H1 (cell line): ENCODE results near the gene EML5. TPM values are rescaled to one million over a fixed set of nuclear protein-coding genes. Genes with fewer than 3 reads are reported as not detected.

Experiments
- CTCF ChIA-PET: fragments of 300-600 bp; sonication (Branson Sonifier 250); formaldehyde crosslinking; loops from one replicate; lab custom pipeline; 2021; ENCODE audit not compliant: partially characterized antibody; lab: Charles Lee
- POLR2A ChIA-PET: fragments of 300-600 bp; sonication (Branson Sonifier 250); formaldehyde crosslinking; loops from one replicate; lab custom pipeline; 2021; ENCODE audit warnings: inconsistent platforms; ENCODE audit not compliant: partially characterized antibody; lab: Charles Lee
- DNase-seq, 2 experiments: peaks; one replicate each; pipeline versions ENCODE4 v3.0.0 to v3.0.0-alpha.2; 2010 to 2022; ENCODE audit warnings: low spot score in 2 of 2, low read depth in 1 of 2, mixed read lengths in 1 of 2
- FAIRE-seq: peaks from 2 replicates; lab custom pipeline; 2011; peaks lifted over from hg19 to GRCh38; lab: Jason Lieb, UNC
- H2AFZ ChIP-seq: 2 replicates; pipeline ENCODE4 v1.8.1; 2012; ENCODE audit warnings: low read length, inconsistent platforms
- H2AK5ac ChIP-seq: 2 replicates; pipeline ENCODE4 v1.6.1; 2013; ENCODE audit warnings: low read depth, low read length
- H2BK120ac ChIP-seq: replicated peaks from 2 replicates; pipeline ENCODE3; 2013; ENCODE audit warnings: low read depth, low read length, inconsistent platforms
- H2BK12ac ChIP-seq: 2 replicates; pipeline ENCODE4 v1.6.1; 2013; ENCODE audit warnings: low read depth, low read length
- H2BK15ac ChIP-seq: 2 replicates; pipeline ENCODE4 v1.6.1; 2013; ENCODE audit warnings: low read length
- H2BK20ac ChIP-seq: 2 replicates; pipeline ENCODE4 v1.6.1; 2013; ENCODE audit warnings: low read length
- H2BK5ac ChIP-seq: 2 replicates; pipeline ENCODE4 v1.6.1; 2013; ENCODE audit warnings: low read depth, low read length
- H3K14ac ChIP-seq: 2 replicates; pipeline ENCODE4 v1.6.1; 2013; ENCODE audit warnings: inconsistent platforms; ENCODE audit not compliant: insufficient read length
- H3K18ac ChIP-seq: 2 replicates; pipeline ENCODE4 v1.6.1; 2013; ENCODE audit warnings: low read length; ENCODE audit errors: extremely low read depth
- H3K23ac ChIP-seq: 2 replicates; pipeline ENCODE4 v1.6.1; 2013; ENCODE audit warnings: inconsistent platforms; ENCODE audit not compliant: insufficient read length
- H3K23me2 ChIP-seq: 2 replicates; pipeline ENCODE4 v1.6.1; 2013; ENCODE audit warnings: low read depth, low read length
- H3K27ac ChIP-seq: 2 replicates; pipeline ENCODE4 v1.6.1; 2011; ENCODE audit warnings: low read depth, low read length, inconsistent platforms
- H3K27me3 ChIP-seq, 4 experiments: replicated peaks in 1 of 4; 1 replicate in 1 of 4; 2 replicates in 3 of 4; pipeline versions ENCODE4 v1.6.1 to v1.8.1; 2011 to 2013; ENCODE audit warnings: low read length in 3 of 4, mild to moderate bottlenecking in 3 of 4, inconsistent platforms in 2 of 4, mixed read lengths in 2 of 4, moderate library complexity in 1 of 4; ENCODE audit not compliant: control insufficient read depth in 3 of 4, insufficient read depth in 3 of 4; ENCODE audit errors: extremely low read depth in 1 of 4
- H3K36me3 ChIP-seq, 4 experiments: 2 replicates each; pipeline versions ENCODE4 v1.6.1 to v1.8.1; 2011 to 2013; ENCODE audit warnings: mild to moderate bottlenecking in 4 of 4, low read length in 3 of 4, moderate library complexity in 2 of 4, control low read depth in 1 of 4, inconsistent platforms in 1 of 4; ENCODE audit not compliant: insufficient read depth in 4 of 4, control insufficient read depth in 2 of 4
- H3K4ac ChIP-seq: replicated peaks from 2 replicates; pipeline ENCODE3; 2013; ENCODE audit warnings: low read length, low read depth, mixed read lengths, inconsistent platforms; ENCODE audit not compliant: insufficient read length
- H3K4me1 ChIP-seq, 4 experiments: replicated peaks in 1 of 4; 1 replicate in 1 of 4; 2 replicates in 3 of 4; pipeline versions ENCODE4 v1.6.1 to v1.8.1; 2011 to 2013; ENCODE audit warnings: low read length in 3 of 4, inconsistent platforms in 2 of 4, mixed read lengths in 1 of 4; ENCODE audit not compliant: insufficient read depth in 4 of 4, control insufficient read depth in 3 of 4
- H3K4me2 ChIP-seq, 2 experiments: 2 replicates each; pipeline versions ENCODE4 v1.6.1 to v1.8.1; 2011 to 2013; ENCODE audit warnings: low read depth in 2 of 2, low read length in 2 of 2, control low read depth in 1 of 2, inconsistent platforms in 1 of 2, mild to moderate bottlenecking in 1 of 2; ENCODE audit not compliant: insufficient read depth in 1 of 2
- H3K4me3 ChIP-seq, 4 experiments: fragments of 200-600, 300-600 bp in 1 of 4; sonication (generic), shearing (Covaris generic), sonication (Bioruptor Twin) in 1 of 4; 2 replicates each; pipeline versions ENCODE4 v1.5.1 to v1.8.1; 2011 to 2016; ENCODE audit warnings: low read length in 4 of 4, low read depth in 3 of 4, control low read depth in 2 of 4, inconsistent platforms in 2 of 4, mild to moderate bottlenecking in 2 of 4, mixed read lengths in 1 of 4, moderate library complexity in 1 of 4; ENCODE audit not compliant: insufficient read depth in 2 of 4; ENCODE audit errors: extremely low read depth in 1 of 4
- H3K56ac ChIP-seq: replicated peaks from 2 replicates; pipeline ENCODE3; 2013; ENCODE audit warnings: low read depth, mild to moderate bottlenecking, mixed read lengths, low read length, inconsistent platforms; ENCODE audit not compliant: insufficient read length
- H3K79me1 ChIP-seq: 2 replicates; pipeline ENCODE4 v1.6.1; 2013; ENCODE audit warnings: low read depth, low read length, control low read depth
- H3K79me2 ChIP-seq, 2 experiments: 2 replicates each; pipeline versions ENCODE4 v1.6.1 to v1.8.1; 2012 to 2013; ENCODE audit warnings: low read length in 2 of 2, mild to moderate bottlenecking in 2 of 2, inconsistent platforms in 1 of 2; ENCODE audit not compliant: insufficient read depth in 2 of 2, control insufficient read depth in 1 of 2
- H3K9ac ChIP-seq, 4 experiments: replicated peaks in 1 of 4; 1 replicate in 1 of 4; 2 replicates in 3 of 4; pipeline versions ENCODE4 v1.6.1 to v1.8.1; 2011 to 2013; ENCODE audit warnings: low read depth in 3 of 4, low read length in 3 of 4, control low read depth in 2 of 4, mild to moderate bottlenecking in 2 of 4, moderate library complexity in 2 of 4, inconsistent platforms in 1 of 4; ENCODE audit errors: extremely low read depth in 1 of 4
- H3K9me3 ChIP-seq, 2 experiments: 2 replicates each; pipeline versions ENCODE4 v1.6.1 to v1.8.1; 2012 to 2013; ENCODE audit warnings: mild to moderate bottlenecking in 2 of 2, moderate library complexity in 2 of 2, control low read depth in 1 of 2, inconsistent platforms in 1 of 2, low read depth in 1 of 2, low read length in 1 of 2, mixed read lengths in 1 of 2; ENCODE audit not compliant: insufficient read depth in 2 of 2
- H4K20me1 ChIP-seq, 2 experiments: replicated peaks in 1 of 2; 2 replicates each; pipeline versions ENCODE3 to v1.8.1; 2011 to 2013; ENCODE audit warnings: inconsistent platforms in 2 of 2, low read length in 2 of 2, mild to moderate bottlenecking in 1 of 2; ENCODE audit not compliant: insufficient read depth in 2 of 2, control insufficient read depth in 1 of 2
- H4K5ac ChIP-seq: 2 replicates; pipeline ENCODE4 v1.6.1; 2013; ENCODE audit warnings: low read length, low read depth, mixed read lengths, inconsistent platforms; ENCODE audit not compliant: insufficient read length
- H4K8ac ChIP-seq: 2 replicates; pipeline ENCODE4 v1.8.0; 2013; ENCODE audit warnings: mild to moderate bottlenecking, moderate library complexity, low read length, inconsistent platforms; ENCODE audit not compliant: insufficient read depth; ENCODE audit errors: extremely low read depth
- H4K91ac ChIP-seq: replicated peaks from 2 replicates; pipeline ENCODE3; 2013; ENCODE audit warnings: low read length, mixed read lengths, inconsistent platforms; ENCODE audit not compliant: insufficient read length
- ASH2L ChIP-seq: fragments of 200-600, 300-600 bp; sonication (generic); IDR thresholded peaks from one replicate; pipeline ENCODE4 v1.7.1; 2017; ENCODE audit warnings: low read length
- CREB1 ChIP-seq: IDR thresholded peaks from 2 replicates; pipeline ENCODE4 v1.6.1; 2012; ENCODE audit warnings: inconsistent platforms
- NRF1 ChIP-seq: IDR thresholded peaks from 2 replicates; pipeline ENCODE4 v1.6.1; 2011; ENCODE audit warnings: mild to moderate bottlenecking, low read depth, low read length, improper control_type of control experiment
- POLR2A ChIP-seq, 2 experiments: IDR thresholded peaks; 1 replicate in 1 of 2; 2 replicates in 1 of 2; pipeline ENCODE4 v1.6.1; 2011; ENCODE audit warnings: low read depth in 2 of 2, low read length in 2 of 2, mild to moderate bottlenecking in 2 of 2; ENCODE audit errors: control extremely low read depth in 1 of 2
- RAD21 ChIP-seq, 2 experiments: IDR thresholded peaks in 1 of 2; conservative IDR thresholded peaks in 1 of 2; 2 replicates each; pipeline ENCODE4 v1.6.1; 2011; ENCODE audit warnings: low read depth in 2 of 2, low read length in 2 of 2, improper control_type of control experiment in 1 of 2, inconsistent platforms in 1 of 2, mild to moderate bottlenecking in 1 of 2, moderate library complexity in 1 of 2
- SP2 ChIP-seq: IDR thresholded peaks from 2 replicates; pipeline ENCODE4 v1.6.1; 2012; ENCODE audit warnings: mild to moderate bottlenecking, low read length, inconsistent platforms
- WGBS, 2 experiments: shearing (Covaris generic) in 1 of 2; methylation state at CpG; one replicate each; pipeline versions ENCODE4 v1.1.6 to v1.1.7; 2013 to 2015; ENCODE audit warnings: low lambda C conversion rate in 2 of 2, mixed read lengths in 2 of 2, inconsistent platforms in 1 of 2, low coverage in 1 of 2, missing lambda C conversion rate in 1 of 2; ENCODE audit not compliant: insufficient replicate concordance in 2 of 2, insufficient coverage in 1 of 2, insufficient read length in 1 of 2; ENCODE audit errors: extremely low coverage in 1 of 2, missing lambda C conversion rate in 1 of 2; 5-methylcytosine and 5-hydroxymethylcytosine counted together
- polyA plus RNA-seq, 7 experiments: library from polyadenylated mRNA; depleted of rRNA in 3 of 7; stranded (reverse) in 5 of 7; unstranded in 2 of 7; fragments of >200 nt in 5 of 7; fragments of 200-250 nt in 2 of 7; gene quantifications; 1 replicate in 5 of 7; 2 replicates in 1 of 7; 4 replicates in 1 of 7; pipeline versions ENCODE4 v1.2.1 to v1.2.3, GENCODE V29; 2011 to 2013; ENCODE audit warnings: missing spikeins in 2 of 7, mixed read lengths in 2 of 7
- total RNA-seq: library from RNA; stranded (reverse); fragmentation: NEBNext Ultra II Directional; extraction: Animal tissue kit (Norgen Biotek cat#: 25700); gene quantifications from 2 replicates; pipeline ENCODE4 v1.2.1, GENCODE V29; 2021
- TF ChIP-seq, protein P1 (sequence below), 3 experiments: IDR thresholded peaks; 1 replicate in 2 of 3; 2 replicates in 1 of 3; pipeline versions ENCODE4 v1.5.1 to v1.6.1; 2011; ENCODE audit warnings: low read length in 3 of 3, mild to moderate bottlenecking in 3 of 3, inconsistent platforms in 2 of 3, low read depth in 1 of 3, moderate library complexity in 1 of 3; ENCODE audit not compliant: insufficient read depth in 1 of 3; ENCODE audit errors: control extremely low read depth in 1 of 3

The EML5 gene
- total and polyA plus RNA-seq, 2 of the 8 experiments (the other 6 are each of a cell fraction or from before 2014, with no cell fraction given): 0.39 to 0.88 TPM

DNA sequence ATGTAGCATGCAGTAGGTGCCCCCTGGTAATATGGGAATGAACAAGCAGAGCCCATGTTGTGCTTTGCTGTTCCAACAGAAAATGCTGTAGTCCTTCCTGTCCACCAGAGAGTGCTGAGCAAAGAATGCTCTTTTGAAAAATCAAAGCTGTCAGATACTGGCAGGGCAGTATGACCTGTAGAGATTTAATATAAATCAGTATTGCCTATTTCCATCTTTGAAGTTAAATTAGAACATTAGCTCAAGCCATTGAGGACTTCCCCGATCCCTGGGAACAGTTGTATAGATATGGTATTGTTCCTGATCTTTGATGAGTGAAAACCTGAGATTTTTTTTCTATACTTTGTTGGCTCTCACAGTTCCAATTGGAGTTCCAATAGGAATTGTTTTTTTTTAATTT is 44.7 kb upstream of the EML5 start:
- Histone ChIP-seq H2BK5ac (no peak overlapping the region), H2BK15ac (no peak overlapping the region), H3K23ac (no peak overlapping the region), H3K27me3 (no peaks in the 10 kb centered on the region), H4K8ac (no peak overlapping the region), H2AFZ (no peak overlapping the region), H4K20me1 (no peaks in the 10 kb centered on the region), H3K4me2 (no peak overlapping the region), H3K4ac (no peak overlapping the region), H2AK5ac (no peak overlapping the region), H4K91ac (no peak overlapping the region), H4K5ac (no peak overlapping the region), H2BK20ac (no peak overlapping the region), H3K9me3 (no peaks in the 10 kb centered on the region), H2BK120ac (no peak overlapping the region), H2BK12ac (no peak overlapping the region), H3K36me3 (no peaks in the 10 kb centered on the region), H3K79me2 (0 out of 4 replicates have a peak, but pooled peaks cover 0 to 2% of the 10 kb centered on the region in 2 experiments), H3K4me3 (no peak overlapping the region), H3K27ac (no peak overlapping the region), H3K18ac (no peak overlapping the region), H3K79me1 (peaks cover 2% of the 10 kb centered on the region; the same call in 1 of the 2 replicates), H3K14ac (no peak overlapping the region), H3K4me1 (no peaks in the 10 kb centered on the region), H3K23me2 (no peaks in the 10 kb centered on the region; the same call in 1 of the 2 replicates), H3K9ac (no peak overlapping the region), H3K56ac (no peak overlapping the region)
- DNase-seq (no peak), FAIRE-seq (no peak)
- 81% methylated on average over 1 of the region's 1 CpG; no CpG with 5 or more reads in 1 of the 2 experiments for WGBS, 2 experiments
- TF ChIP-seq SP2: no peak
- no peak for TF ChIP-seq NRF1
- no peak for TF ChIP-seq ASH2L
- no peak for TF ChIP-seq POLR2A (IDR thresholded peaks at IDR 0.05; ENCODE audit: control extremely low read depth in 1 of 2, low read depth in 2 of 2, low read length in 2 of 2)
- TF ChIP-seq, protein P1, sequence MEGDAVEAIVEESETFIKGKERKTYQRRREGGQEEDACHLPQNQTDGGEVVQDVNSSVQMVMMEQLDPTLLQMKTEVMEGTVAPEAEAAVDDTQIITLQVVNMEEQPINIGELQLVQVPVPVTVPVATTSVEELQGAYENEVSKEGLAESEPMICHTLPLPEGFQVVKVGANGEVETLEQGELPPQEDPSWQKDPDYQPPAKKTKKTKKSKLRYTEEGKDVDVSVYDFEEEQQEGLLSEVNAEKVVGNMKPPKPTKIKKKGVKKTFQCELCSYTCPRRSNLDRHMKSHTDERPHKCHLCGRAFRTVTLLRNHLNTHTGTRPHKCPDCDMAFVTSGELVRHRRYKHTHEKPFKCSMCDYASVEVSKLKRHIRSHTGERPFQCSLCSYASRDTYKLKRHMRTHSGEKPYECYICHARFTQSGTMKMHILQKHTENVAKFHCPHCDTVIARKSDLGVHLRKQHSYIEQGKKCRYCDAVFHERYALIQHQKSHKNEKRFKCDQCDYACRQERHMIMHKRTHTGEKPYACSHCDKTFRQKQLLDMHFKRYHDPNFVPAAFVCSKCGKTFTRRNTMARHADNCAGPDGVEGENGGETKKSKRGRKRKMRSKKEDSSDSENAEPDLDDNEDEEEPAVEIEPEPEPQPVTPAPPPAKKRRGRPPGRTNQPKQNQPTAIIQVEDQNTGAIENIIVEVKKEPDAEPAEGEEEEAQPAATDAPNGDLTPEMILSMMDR (IDR thresholded peaks at IDR 0.05; ENCODE audit: control extremely low read depth in 1 of 3, insufficient read depth in 1 of 3, low read depth in 1 of 3, low read length in 3 of 3): 0 out of 4 replicates have a peak, but pooled peaks of 1 of the 3 experiments have one; percentile 5
- TF ChIP-seq CREB1: no peak
- no peak for TF ChIP-seq RAD21 (IDR thresholded peaks at IDR 0.05 in 1 of 2, conservative IDR thresholded peaks at IDR 0.05 in 1 of 2; ENCODE audit: low read depth in 2 of 2, low read length in 2 of 2)
- CTCF ChIA-PET: interaction anchor here (1.1 to 2.0 kb wide), 5 partner anchors 9 to 170 kb away, joined by 3 to 5 read pairs (median 4); no protein-coding TSS in a partner anchor
- POLR2A ChIA-PET: no interaction called here
